Gastrocnemius medialis (tissue), 4 donors: ENCODE data around the gene OTUD1.

Experiments used
- POLR2A ChIP-seq, 2 donors: fragments of 450-650 bp; IDR thresholded peaks; one replicate each; pipeline ENCODE4 v1.6.1; 2017; ENCODE audit warnings: antibody characterized with exemption in 2 of 2, mild to moderate bottlenecking in 2 of 2, moderate library complexity in 2 of 2
- TF ChIP-seq, protein P1 (sequence below), 5 experiments: fragments of 450-650 bp in 3 of 5; fragments of 200-600 bp in 2 of 5; sonication (generic) in 2 of 5; IDR thresholded peaks in 4 of 5; conservative IDR thresholded peaks in 1 of 5; 1 replicate in 4 of 5; 2 replicates in 1 of 5; pipeline ENCODE4 v1.5.1; 2016 to 2019; ENCODE audit warnings: antibody characterized with exemption in 5 of 5, mild to moderate bottlenecking in 3 of 5, moderate library complexity in 3 of 5

DNA sequence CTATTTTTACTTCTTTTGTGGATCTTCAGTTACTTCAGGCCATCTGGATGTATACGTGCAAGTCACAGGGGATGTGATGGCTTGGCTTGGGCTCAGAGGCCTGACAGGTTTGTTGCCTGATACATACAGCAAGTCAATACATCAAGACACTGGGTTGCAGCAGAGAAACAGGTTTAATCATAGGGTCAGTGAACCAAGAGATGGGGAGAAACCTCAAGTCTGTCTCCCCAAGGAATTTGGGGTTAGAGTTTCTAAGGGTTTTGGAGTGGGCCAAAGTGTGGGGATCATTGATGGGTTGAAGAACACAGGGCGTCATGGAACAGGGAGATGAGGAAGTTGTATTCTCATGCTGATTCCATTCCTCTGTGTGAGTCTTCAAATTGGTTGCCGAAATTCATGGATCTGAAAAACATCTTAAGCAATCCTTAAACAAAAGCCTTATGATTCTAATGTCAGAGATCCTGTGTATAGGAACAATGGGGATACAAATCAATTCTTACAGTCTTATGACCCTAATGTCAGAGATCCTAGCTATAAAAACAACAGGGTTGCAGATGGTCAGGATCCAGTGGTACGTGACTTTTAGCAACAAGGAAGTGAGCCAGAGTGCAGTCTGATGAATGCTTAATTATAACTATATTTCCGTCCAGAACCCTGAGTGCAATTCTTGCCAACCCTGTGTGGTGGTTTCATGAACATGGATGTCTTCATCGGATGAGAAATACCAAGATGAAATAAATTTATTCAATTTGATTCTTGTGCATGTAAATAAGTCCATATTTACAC lies 18.9 kb downstream of the OTUD1 start:
- TF ChIP-seq, protein P1, sequence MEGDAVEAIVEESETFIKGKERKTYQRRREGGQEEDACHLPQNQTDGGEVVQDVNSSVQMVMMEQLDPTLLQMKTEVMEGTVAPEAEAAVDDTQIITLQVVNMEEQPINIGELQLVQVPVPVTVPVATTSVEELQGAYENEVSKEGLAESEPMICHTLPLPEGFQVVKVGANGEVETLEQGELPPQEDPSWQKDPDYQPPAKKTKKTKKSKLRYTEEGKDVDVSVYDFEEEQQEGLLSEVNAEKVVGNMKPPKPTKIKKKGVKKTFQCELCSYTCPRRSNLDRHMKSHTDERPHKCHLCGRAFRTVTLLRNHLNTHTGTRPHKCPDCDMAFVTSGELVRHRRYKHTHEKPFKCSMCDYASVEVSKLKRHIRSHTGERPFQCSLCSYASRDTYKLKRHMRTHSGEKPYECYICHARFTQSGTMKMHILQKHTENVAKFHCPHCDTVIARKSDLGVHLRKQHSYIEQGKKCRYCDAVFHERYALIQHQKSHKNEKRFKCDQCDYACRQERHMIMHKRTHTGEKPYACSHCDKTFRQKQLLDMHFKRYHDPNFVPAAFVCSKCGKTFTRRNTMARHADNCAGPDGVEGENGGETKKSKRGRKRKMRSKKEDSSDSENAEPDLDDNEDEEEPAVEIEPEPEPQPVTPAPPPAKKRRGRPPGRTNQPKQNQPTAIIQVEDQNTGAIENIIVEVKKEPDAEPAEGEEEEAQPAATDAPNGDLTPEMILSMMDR (IDR thresholded peaks at IDR 0.05 in 4 of 5, conservative IDR thresholded peaks at IDR 0.05 in 1 of 5), result no peak
- TF ChIP-seq POLR2A (IDR thresholded peaks at IDR 0.05), result no peak
